Bone marrow (tissue), 2 donors: Measurements from ENCODE around the gene MYO15B.
"Not testable (repeated sequence)": the region's sequence is repeated elsewhere in the genome, so short reads cannot be mapped to it uniquely, and the experiment has no call there.

ENCODE experiments used
- DNase-seq, 2 donors: peaks; one replicate each; lab custom pipeline; 2025; lab: John Stamatoyannopoulos, UW

MYO15B gene

GRCh38 chr17:75624714-75625345, 37.2 kb downstream of the MYO15B start:
- no peak for DNase-seq

DNA sequence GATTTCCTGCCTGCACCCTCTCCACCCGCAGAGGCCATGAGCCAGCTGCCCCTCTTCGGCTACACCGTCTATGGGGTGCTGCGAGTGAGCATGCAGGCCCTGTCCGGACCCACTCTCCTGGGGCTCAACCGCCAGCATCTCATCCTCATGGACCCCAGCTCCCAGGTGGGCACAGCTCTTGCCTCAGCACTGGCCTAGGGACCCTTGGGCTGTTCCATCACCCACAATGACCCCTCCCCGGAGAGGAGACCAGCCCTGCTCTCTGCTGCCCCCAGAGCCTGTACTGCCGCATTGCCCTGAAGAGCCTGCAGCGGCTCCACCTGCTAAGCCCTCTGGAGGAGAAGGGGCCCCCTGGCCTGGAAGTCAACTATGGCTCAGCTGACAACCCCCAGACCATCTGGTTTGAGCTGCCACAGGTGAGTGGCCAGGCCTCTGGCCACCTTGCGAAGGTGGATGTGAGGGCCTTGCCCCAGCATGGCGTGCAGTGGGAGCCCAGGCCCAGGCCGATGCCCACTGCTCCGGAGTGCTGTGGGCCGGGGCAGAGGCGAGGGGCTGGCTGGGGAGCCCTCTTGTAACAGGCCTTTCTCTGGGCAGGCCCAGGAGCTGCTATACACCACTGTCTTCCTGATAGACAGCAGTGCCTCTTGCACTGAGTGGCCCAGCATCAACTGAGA, 38.4 kb downstream of the MYO15B start:
- no peak for DNase-seq

- DNase-seq: no peak
Observed at GRCh38 chr17:75626496-75627038, 39.0 kb downstream of the MYO15B start.

GRCh38 chr17:75627094-75627493, 39.5 kb downstream of the MYO15B start:
- no peak for DNase-seq

DNA sequence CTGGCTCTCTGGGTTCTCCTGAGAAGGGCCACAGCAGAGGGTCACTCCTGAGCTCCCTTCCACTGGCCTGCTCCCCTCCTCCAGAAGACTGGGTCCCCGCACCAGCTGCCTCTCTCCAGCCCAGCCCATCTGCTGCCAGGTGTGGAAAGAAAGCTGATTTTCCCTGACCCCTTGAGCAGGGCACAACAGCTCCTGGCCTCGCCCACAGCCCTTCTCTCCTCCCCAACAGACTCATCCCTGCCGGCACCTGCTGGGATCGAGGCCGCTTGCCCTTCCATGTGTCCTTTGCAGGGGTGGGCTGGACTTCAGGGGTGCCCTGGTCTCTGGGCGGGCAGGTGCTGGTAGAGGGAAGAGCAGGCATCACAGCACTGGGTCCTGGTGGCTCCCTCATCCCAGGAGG, 40.8 kb downstream of the MYO15B start:
- no peak for DNase-seq

DNA sequence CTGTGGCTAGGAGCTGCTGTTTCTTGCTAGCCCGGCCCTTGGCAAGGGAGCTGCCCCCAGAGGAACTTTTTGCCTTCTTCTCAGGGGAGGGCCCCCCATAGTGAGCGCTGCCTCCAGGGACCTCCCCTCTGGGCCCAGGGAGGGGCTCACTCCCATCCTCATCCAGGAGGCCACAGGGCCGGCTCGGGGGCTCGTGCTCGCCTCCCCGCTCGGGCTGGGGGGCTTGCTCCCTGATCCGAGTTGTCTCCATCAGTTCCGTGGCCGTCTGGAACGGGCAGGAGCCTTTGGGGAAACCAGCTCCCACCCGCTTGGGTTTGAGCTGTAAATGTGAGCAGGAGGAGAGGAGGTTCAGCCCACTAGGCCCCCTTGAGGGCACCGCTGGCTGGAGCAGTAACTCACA, 41.6 kb downstream of the MYO15B start:
- DNase-seq: no peak

DNA sequence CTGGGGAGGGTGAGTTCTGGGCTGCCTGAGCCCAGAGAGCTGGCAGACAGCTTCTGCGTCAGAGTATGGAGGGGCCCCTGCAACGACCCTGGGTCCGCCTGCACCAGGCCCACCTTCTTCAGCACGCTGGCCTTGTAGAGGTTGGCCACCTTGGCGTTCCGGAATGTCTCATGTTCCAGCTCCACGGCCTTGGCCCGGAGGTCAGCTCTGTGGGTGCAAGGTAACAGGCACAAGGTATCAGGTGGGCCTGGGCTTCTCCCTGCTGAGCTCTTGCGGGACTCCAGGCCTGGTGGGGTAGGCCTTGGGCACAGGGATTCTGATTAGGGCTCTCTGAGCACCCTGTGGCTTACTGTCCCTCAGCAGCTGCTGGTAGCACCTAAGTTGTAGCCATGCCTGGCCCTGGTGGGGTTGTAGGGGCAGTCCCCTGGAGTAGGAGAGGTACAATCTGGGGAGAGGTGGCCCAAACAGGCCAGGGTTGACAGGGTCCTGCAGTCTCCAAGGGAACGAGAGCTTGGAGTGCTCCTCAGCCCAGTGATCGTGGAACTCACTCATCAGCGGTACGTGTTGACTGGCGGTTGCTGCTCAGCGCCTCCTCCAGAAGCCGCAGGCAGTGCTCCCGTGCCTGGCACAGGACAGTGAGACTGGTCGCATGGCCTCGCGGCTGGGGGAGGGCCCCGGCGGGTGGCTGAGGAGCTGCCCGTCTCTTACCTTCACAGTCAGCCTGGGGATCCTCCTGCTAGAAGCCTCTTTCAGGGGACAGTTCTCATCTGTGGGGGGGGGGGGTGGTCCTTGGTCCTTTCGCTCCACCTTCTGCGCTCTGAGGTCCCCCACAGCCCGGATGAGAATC, 42.7 kb downstream of the MYO15B start:
- no peak for DNase-seq

- DNase-seq: no peak
Observed at GRCh38 chr17:75631353-75631752, 43.8 kb downstream of the MYO15B start.

DNA sequence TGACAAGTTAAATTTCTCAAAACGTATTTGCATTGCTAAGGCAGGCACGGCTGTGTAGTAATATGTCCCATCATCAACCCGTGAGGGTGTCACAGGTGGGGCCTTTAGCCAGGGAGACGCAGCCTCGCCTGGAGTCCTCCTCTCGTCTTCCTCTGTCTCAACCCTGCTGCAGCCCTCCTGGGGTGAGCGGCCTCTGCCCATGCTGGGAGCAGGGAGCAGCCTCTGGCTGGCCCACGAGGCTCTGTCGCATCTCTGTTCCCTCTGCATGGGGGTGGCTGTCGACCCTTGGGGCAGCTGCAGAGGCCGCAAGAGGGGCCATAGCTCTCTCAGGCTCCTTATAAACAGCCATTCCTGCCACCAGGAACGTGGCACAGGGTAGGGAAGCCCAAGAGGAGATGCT, 44.8 kb downstream of the MYO15B start:
- no peak for DNase-seq

- peak; percentile 47 to 49 for DNase-seq
Observed at GRCh38 chr17:75632863-75633485, 45.4 kb downstream of the MYO15B start, which contains the start of gene SMIM5. Gene SMIM5 (plus strand): TSS chr17:75633434. CDS start chr17:75640202, 6,768 bp downstream.

DNA sequence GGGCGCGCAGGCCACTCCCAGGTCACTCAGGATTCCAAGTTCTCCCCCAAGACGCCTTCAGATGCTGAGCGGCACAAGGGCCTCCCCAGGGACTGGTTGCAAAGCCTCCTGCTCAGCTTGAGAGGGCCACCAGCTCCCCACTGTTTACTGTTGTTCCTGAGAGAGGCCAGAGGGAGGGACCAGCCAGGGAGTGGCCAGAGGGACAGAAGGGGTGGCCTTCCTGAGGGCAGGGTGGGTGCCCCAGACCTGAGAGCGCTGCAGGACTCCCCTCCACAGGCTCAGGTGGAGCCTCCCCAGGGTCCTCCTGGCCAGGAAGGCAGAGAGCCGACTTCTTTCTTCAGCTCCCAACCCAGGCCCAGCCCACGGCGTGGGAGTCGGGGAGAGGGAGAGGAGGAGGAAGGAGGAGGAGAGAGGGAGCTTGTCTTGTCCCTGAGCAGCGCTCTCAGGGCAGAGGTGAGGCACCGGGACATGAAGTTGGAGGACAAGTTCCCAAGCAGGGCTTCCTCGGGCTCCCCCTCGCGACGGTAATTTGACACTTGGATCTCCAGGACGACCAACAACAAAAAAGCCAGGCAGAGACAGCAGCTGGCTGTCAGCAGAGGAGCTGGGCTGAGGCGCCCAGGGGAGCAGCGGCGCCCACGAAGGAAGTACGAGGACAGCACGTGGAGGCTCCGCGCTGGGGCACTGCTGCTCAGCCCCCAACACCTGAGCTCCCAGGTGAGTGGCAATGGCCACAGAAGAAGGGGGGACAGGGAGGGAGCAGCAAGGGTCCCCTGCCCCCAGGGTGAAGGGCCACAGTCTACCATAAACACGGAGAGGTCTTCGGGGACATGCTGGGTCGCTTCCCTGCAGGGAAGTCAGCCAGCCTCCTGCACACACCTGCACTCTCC, 46.1 kb downstream of the MYO15B start:
- DNase-seq: peak; percentile 16 to 79

DNA sequence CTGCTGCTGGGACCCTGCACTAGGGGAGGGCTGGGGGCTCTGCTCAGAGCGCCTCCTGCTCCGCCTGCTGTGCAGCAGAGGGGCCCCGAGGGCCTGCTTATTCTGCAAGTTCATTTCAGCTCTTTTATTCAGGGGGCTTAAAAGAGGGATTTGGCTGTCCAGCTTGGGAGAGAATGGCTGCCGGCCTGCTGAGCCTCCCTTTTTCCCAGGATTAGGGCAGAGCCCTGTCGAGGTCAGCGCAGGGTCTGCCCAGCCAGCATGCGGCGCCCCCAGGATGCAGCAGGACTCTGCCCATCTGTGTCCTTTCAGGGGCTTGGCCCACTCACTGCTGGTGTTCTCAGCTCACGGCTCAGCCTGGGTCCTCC, 46.8 kb downstream of the MYO15B start:
- no peak for DNase-seq

DNA sequence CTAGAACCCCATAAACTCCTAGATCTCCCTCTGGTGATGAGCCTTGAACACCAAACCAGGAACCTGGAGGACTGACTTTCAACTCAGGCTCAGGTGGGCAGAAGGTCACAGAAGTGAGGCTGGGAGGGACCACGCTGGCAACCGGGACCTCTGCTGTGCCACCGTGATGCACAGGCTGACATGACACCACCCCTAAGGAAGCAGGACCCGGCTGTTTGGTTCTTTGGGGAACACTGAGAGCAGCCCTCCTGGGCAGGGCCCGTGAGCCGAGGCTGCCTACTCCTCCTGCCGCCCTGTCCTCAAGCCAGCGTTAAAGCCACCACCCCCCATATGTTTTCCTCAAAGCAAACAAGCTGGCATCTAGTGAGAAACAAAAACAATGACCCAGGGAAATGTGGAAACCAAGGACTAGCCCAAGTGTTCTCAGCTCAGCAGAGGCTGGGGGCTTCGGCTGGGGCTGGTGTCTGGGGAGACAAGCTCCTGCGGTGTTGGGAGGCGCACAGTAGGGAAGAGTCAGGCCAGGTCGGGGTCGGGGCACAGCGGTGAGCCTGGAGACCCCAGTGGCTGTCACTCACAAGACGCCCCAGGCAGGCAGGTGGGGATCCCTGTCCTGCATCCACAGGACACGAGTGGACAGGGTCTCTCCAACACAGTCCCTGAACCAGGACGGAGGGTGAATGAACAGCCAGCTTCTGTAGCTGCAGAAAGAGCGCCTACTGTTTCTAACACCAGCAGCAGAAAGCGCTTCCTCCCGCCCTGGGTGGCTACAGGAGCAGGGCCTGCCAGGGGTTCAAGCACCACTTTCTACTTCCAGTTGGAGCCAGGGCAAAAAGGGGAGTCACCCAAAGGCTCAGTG, 47.4 kb downstream of the MYO15B start:
- DNase-seq: no peak

- no peak for DNase-seq
Observed at GRCh38 chr17:75635610-75636202, 48.1 kb downstream of the MYO15B start.

GRCh38 chr17:75636381-75637142, 49.0 kb downstream of the MYO15B start:
- no peak for DNase-seq

DNA sequence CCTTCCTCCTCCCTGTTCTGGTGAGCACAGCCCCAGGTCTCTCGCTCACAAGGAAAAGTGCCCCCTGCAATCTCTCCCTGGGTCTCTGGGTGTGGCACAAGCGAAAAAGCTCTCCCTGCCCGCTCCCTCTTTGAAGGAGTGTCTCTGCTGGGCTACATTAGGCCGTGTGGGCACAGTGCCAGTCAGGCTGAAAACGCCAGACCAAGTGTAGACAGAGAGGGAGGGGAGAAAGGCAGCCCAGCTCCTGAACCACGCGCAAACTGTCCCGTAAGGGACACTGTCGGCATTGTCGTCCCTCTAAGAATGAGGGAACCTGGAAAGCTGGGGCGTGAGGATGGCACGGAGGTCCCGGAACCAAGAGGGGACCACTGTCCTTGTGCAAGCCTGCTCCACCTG, 49.5 kb downstream of the MYO15B start:
- no peak for DNase-seq

- DNase-seq: no peak
Observed at GRCh38 chr17:75637551-75637950, 50.0 kb downstream of the MYO15B start.

- DNase-seq: not testable (repeated sequence)
Observed at GRCh38 chr17:75638039-75638438, 50.4 kb downstream of the MYO15B start.

GRCh38 chr17:75638893-75639292, 51.3 kb downstream of the MYO15B start:
- DNase-seq: no peak
